Middle frontal gyrus (tissue), 1 donor: ENCODE results near the gene CELA3B.
"Not testable (repeated sequence)": the region's sequence is repeated elsewhere in the genome, so short reads cannot be mapped to it uniquely, and the experiment has no call there.

ENCODE experiments used
- DNase-seq: peaks from one replicate; pipeline ENCODE4 v3.0.0-alpha.2; 2015; ENCODE audit warnings: low spot score; ENCODE audit errors: extremely low spot score

CELA3B gene

GRCh38 chr1:21942959-21943640 lies 33.7 kb upstream of the CELA3B start:
- DNase-seq, result not testable (repeated sequence)

- DNase-seq, result no peak
Observed at GRCh38 chr1:21944733-21945073, 32.1 kb upstream of the CELA3B start.

GRCh38 chr1:21946836-21947587 lies 29.8 kb upstream of the CELA3B start:
- DNase-seq, result no peak

DNA sequence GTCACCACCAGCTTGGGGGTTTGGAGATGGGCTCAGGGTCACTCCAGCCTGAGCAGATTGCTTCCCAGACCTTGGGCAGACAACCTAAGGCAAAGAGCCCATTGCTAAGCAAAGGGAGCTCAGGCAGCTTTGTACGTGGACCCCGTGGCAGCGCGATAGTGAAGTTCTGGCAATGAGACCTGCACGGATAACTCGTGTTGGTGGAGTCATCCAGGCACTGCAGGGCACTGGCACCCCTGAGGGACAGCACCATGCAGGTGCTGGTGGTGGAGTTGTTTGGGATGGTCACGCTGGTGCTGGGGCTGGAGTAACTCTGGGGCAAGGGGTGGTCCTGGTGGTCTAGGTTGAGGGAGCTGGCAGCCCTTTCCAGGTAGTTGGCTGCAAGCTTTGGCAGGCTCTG lies 26.1 kb upstream of the CELA3B start:
- no peak for DNase-seq

GRCh38 chr1:21951226-21951870 lies 25.5 kb upstream of the CELA3B start:
- DNase-seq, result no peak

DNA sequence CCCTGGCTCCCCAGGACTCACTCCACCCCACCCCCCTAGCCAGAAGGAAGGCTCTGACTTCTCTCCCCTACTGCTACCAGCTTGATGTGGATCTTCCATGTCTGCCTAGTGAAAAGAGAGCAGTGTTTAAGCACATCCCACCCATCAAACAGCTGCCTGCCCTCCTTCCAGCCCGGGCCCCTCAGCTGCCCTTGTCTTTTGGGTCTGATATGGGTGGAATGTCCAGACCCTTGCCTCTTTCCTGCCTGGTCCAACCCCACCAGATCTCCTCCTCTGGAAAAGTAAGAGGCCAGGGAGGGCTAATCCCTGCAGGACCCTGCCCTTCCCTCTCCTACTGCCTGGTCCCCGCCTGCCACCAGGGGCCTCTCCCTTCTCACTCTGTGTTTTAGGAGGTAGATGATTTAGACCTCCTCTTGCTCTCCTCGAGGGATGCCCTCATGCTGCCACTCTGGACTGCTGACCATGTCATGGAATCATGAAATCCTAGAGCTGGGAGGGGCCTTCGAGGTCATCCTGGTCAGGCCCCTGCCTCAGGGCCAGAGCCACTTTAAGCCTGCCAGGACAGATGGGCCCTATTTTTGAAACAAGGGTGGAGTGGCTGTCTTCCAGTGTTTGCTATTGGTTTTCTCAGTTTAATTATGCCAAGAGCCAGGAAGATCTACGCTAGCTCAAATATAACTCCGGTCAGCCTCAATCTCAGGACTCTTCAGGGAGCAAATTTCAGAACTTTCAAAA lies 23.9 kb upstream of the CELA3B start:
- no peak for DNase-seq

DNA sequence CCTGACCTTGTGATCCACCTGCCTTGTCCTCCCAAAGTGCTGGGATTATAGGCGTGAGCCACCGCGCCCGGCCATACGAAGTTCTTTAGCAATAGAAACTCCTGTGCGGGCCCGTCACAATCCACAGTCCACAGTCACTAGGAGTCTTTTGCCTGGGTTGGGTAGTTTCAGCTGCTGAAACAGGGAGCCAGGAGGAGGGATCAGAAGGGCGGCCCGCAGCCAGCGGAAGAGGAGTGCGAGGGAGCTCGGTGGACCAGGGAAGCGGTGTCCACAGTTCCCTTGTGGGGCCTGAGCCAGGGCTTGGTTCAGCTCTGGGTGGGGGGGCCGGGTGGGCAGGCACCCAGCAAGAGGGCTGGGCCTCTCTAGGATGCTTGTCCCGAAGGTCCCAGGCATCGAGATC lies 21.8 kb upstream of the CELA3B start:
- no peak for DNase-seq

- DNase-seq, result no peak
Observed at GRCh38 chr1:21955501-21956281, 21.1 kb upstream of the CELA3B start.

DNA sequence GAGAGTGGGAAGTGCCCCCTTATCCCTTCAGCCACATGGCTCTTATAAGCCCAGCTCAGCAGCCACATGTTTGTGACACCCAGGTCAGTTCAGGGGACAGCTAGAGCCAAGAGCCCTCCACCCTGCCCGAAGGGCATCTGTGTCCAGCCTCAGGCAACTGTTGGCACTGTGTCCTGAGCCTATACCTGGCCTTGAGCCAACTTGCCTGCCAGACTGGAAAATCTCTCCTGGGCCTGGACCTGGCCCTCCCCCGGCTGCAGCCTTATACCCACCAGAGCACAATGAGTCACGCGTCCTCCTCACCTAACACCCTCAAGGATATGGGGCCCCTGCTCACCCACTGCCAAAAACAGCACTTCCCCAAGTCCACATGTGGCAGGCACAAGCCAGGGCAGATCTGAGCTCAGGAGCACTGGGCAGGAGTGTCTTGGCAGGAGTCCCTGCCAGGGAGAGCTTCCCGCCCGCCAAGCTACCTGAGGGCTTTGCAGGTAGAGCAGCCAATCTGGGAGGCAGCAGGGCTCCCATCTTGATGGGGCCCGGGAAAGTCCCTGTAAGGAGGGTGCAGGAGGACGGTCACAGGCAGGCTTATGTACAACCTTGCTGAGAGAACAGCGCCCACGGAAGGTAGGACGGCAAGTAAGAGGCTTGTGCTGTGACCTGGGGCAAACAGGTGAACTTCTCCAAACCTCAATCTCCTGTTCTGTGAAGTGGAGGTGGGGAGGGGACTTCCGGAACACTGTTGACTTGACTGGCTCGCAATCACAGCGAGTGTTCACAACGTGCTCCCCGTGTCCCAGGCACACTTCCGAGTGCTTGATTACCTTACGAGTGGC lies 19.9 kb upstream of the CELA3B start:
- DNase-seq, result no peak

DNA sequence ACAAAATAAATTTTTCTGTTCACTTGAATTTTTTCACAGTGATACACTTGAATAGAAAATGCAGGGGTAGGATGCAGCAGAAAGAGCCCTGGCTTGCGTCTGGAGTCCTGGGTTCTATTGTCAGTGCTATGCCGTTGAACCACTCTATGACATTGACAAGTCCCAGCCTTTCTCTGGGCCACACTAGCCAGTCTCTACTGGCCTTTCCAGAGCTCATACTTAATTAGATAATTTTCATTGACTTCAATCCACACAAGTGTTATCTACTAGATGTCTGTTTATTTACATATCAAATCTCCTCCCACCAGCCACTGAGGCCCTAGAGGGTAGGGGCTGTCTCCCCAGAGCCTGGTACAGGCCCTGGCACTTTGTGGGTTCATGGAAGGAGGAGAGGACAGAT lies 15.5 kb upstream of the CELA3B start:
- DNase-seq, result no peak

DNA sequence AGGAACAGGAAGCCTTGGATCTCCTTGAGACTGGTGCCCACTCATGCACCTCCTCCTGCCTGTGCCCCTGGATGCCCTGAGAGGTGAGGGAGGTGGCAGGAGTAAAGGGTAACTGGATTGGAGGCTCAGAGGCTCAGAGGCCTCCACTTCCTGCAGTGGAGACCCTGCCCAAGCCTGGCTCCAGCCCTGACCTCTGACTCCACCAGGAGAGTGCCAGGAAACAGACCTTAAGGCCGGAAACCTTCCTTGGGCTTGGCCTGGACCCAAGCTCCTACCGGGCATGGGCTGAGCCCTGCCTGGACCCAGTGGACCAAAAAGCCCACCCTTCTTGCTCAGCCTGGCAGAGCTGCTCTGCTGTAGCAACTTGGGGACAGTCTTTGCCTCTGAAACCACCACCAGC lies 15.0 kb upstream of the CELA3B start:
- DNase-seq, result no peak

GRCh38 chr1:21963477-21964217 lies 13.2 kb upstream of the CELA3B start:
- DNase-seq, result peak; percentile 6

DNA sequence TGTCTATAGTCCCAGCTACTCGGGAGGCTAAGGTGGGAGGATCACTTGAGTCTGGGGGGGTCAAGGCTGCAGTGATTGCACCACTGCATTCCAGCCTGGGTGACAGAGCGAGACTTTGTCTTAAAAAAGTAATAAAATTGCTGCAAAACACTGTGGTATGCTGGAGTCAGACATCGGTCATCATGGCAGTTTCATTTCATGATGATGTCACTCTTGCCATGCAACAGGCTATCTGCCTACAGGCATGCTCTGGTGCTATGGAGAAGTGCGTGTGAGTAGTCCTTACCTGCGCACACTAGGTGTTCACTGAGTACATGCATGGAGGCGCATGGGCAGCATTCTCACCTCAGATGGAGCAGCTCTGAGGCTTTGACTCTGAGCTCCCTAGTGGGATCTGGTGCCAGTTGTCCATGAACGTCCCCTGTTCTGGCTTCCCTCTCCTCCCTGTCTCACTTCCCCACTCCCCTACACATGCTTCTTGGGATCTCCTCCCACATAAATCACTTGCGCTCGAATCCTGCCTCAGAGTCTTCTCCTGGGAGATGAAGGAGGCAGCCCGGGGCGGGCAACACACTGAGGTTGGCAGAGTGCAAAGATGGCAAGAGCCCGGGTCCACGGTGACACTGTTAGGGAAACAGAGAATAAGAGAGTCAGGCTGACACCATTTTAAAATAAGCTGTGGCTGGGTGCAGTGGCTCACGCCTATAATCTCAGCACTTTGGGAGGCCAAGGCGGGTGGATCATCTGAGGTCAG lies 10.4 kb upstream of the CELA3B start:
- DNase-seq, result no peak

DNA sequence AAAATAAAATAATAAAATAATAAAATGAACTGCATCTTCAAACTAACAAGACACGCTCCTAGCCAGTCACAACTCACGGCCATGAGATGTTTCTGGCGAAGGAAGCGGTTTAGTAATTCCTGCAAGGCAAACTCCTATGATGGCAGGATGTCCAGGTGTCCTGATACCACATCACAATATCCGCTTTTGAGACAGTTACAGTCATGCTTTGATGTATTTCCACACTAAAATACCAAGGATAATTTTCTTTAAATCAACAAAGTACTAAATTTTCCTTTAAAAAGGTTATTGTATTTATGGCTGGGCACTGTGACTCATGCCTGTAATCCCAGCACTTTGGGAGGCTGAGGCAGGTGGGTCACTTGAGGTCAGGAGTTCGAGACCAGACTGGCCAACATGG lies 9.6 kb upstream of the CELA3B start:
- DNase-seq, result not testable (repeated sequence)

GRCh38 chr1:21969066-21969465 lies 7.8 kb upstream of the CELA3B start:
- not testable (repeated sequence) for DNase-seq

DNA sequence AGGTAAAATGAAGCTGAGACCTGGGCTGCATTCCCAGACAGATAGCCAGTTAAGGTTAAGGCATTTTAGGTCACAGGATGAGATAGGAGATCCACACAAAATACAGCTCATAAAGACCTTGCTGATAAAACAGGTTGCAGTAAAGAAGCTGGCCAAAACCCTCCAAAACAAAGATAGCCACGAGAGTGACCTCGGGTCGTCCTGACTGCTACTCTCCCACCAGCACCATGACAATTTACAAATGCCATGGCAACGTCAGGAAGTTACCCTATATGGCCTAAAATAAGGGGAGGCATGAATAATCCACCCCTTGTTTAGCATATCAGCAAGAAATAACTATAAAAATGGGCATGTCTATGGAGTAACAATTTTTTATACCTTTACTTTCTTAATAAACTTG lies 6.3 kb upstream of the CELA3B start:
- not testable (repeated sequence) for DNase-seq

- not testable (repeated sequence) for DNase-seq
Observed at GRCh38 chr1:21972973-21973441, 3.8 kb upstream of the CELA3B start.

DNA sequence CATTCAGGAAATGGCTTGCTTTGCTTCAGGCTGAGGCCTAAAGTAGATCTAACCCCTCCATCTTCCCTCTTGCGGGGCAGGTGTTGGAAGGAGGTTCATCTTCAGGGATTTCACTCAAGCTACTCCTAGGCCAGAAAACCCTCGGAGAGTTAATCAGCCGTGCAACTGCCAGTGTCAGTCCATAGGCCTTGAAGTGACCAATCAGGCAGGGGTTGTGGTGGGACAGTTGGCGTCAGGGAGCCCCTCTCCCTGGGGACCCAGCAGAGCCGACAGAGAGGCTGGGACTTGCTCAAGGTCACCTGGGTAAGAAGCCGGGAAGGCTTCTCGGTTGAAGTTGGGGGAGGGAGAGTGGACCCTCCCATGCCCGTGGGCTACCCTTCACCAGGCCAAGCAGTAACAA lies 2.9 kb upstream of the CELA3B start:
- DNase-seq, result not testable (repeated sequence)

DNA sequence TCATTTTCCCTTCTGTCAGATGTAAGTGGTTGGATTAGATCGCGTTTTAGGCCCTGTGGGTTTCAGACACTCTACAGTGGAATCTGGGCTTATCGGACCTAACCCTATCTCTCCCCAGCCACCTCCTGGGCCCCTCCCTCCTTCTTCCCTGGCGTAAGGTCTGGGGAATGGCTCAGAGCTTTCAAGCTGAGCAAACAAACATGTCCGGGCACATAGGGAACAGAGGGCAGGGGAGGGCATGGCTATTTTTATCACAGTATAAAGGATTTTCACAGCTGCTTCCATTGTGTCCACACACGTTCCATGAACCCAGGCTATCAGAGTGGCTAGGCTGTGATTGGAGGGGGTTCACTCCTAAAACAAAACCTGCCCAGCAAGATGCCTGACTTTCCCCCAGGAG lies 2.1 kb upstream of the CELA3B start:
- DNase-seq, result not testable (repeated sequence)
